Right atrium auricular region (tissue), 2 donors: ENCODE measurements around the gene SNX18. TPM values are rescaled to one million over a fixed set of nuclear protein-coding genes. Genes with fewer than 3 reads are reported as not detected.

Experiments
- DNase-seq: peaks from one replicate; pipeline ENCODE4 v3.0.0-alpha.2; 2019; ENCODE audit warnings: low spot score
- H3K27ac ChIP-seq, 2 donors: fragments of 200-600 bp; sonication (generic); 1 replicate in 1 of 2; 2 replicates in 1 of 2; pipeline ENCODE4 v1.5.1; 2016 to 2019
- H3K27me3 ChIP-seq, 2 donors: fragments of 200-600 bp; sonication (generic); one replicate each; pipeline versions ENCODE4 v1.5.1 to v1.6.0; 2017 to 2019
- H3K36me3 ChIP-seq: fragments of 200-600 bp; sonication (generic); one replicate; pipeline ENCODE4 v1.5.1; 2016
- H3K4me1 ChIP-seq, 2 donors: fragments of 200-600 bp; sonication (generic); one replicate each; pipeline versions ENCODE4 v1.5.1 to v1.6.0; 2017 to 2019
- H3K4me3 ChIP-seq, 2 donors: fragments of 200-600 bp; sonication (generic); 1 replicate in 1 of 2; 2 replicates in 1 of 2; pipeline ENCODE4 v1.5.1; 2017 to 2019; ENCODE audit warnings: mild to moderate bottlenecking in 1 of 2, moderate library complexity in 1 of 2
- H3K9me3 ChIP-seq, 2 donors: fragments of 200-600 bp; sonication (generic); one replicate each; pipeline ENCODE4 v1.5.1; 2019
- CTCF ChIP-seq, 2 donors: fragments of 200-600 bp; sonication (generic); IDR thresholded peaks; one replicate each; pipeline ENCODE4 v1.5.1; 2019; ENCODE audit warnings: antibody characterized with exemption in 2 of 2
- total RNA-seq, 2 donors: library from RNA; depleted of rRNA; stranded (reverse); fragments of >200 nt; gene quantifications; one replicate each; pipeline ENCODE4 v1.1.0, GENCODE V29; 2016

SNX18 gene
- total RNA-seq, 2 donors from 2014 or later = 15.8 to 22.2 TPM

GRCh38 chr5:54556141-54556540, 38.6 kb downstream of the SNX18 start:
- H3K4me3 ChIP-seq = no peak overlapping the region
- H3K36me3 ChIP-seq = no peaks in the 10 kb centered on the region
- DNase-seq = no peak
- no peaks in the 10 kb centered on the region for H3K4me1 ChIP-seq
- TF ChIP-seq CTCF (IDR thresholded peaks at IDR 0.05) = no peak
- H3K27me3 ChIP-seq = no peaks in the 10 kb centered on the region
- H3K9me3 ChIP-seq = no peaks in the 10 kb centered on the region
- no peak overlapping the region for H3K27ac ChIP-seq

DNA sequence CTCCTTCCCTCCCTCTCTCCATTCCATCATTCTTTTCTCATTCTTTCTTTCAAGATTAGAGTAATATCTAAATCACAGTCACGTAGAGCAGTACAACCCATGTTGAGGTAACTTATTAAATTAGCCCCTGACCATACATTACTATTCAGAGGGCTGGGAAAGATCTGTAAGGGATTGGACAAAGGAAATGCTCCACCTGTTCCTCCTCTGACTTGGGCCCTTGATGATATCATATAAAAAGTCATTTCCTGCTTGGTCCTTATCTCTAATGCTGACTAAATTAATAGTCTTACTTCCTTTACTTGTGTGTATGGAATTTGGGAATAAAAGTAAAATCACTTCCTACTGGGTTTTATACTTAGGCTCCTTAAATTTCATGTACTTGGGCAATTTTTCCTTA, 40.8 kb downstream of the SNX18 start:
- no peak for DNase-seq
- no peaks in the 10 kb centered on the region for H3K9me3 ChIP-seq
- H3K4me1 ChIP-seq = no peaks in the 10 kb centered on the region
- H3K27me3 ChIP-seq = no peaks in the 10 kb centered on the region
- no peaks in the 10 kb centered on the region for H3K36me3 ChIP-seq
- no peak overlapping the region for H3K27ac ChIP-seq
- no peak overlapping the region for H3K4me3 ChIP-seq
- no peak for TF ChIP-seq CTCF (IDR thresholded peaks at IDR 0.05)

DNA sequence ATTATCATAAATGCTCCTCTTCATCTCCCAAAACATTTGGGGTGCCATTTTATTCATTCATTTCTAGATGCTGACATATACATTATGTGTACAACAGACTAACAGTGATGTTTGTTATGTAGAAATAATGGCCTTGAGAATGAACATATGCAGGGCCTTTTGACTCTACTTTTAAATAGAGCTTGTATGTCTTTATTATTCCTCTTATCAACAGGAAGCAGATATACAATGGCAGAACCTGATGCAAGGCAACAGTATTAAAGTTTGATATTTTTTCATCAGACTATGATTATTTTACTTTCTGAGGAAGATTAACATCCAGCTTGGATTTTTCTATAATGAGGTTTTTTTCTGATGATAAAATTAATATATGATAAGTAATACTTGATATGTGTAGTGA, 44.1 kb downstream of the SNX18 start:
- H3K9me3 ChIP-seq = no peaks in the 10 kb centered on the region
- no peak overlapping the region for H3K4me3 ChIP-seq
- H3K4me1 ChIP-seq = no peaks in the 10 kb centered on the region
- no peak for DNase-seq
- H3K36me3 ChIP-seq = no peaks in the 10 kb centered on the region
- H3K27ac ChIP-seq = no peak overlapping the region
- H3K27me3 ChIP-seq = no peaks in the 10 kb centered on the region
- no peak for TF ChIP-seq CTCF (IDR thresholded peaks at IDR 0.05)

- no peak for TF ChIP-seq CTCF (IDR thresholded peaks at IDR 0.05)
- Histone ChIP-seq H3K4me3 (no peak overlapping the region), H3K27ac (no peak overlapping the region), H3K9me3 (no peaks in the 10 kb centered on the region), H3K36me3 (no peaks in the 10 kb centered on the region), H3K27me3 (no peaks in the 10 kb centered on the region), H3K4me1 (no peaks in the 10 kb centered on the region)
- DNase-seq = no peak
These were observed 45.7 kb downstream of the SNX18 start for GRCh38 chr5:54563083-54563761.

DNA sequence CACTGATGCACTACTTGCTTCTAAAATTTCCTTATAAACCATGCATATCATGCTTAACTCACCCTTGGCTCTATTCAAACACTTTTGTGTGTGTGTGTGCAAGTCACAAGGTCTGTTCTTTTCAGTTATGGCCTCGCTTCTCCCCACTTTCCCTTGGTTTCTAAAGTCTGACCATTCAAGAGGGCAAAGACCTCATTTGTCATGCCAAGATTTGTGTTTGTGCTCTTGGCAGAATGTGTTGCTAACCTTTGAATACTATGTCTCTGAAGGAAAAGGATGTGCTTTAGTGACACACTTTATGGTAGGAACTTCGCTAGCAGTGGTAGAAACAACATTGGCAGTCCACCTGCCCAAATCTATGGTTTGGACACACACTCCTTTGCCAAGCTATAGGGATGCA, 50.4 kb downstream of the SNX18 start:
- TF ChIP-seq CTCF (IDR thresholded peaks at IDR 0.05) = no peak
- Histone ChIP-seq H3K4me3 (no peak overlapping the region), H3K36me3 (no peaks in the 10 kb centered on the region), H3K4me1 (peaks cover 0 to 12% of the 10 kb centered on the region in 2 donors), H3K9me3 (no peaks in the 10 kb centered on the region), H3K27me3 (no peaks in the 10 kb centered on the region), H3K27ac (no peak overlapping the region)
- DNase-seq = no peak

- H3K4me3 ChIP-seq = no peak overlapping the region
- no peak for DNase-seq
These were observed 53.4 kb downstream of the SNX18 start for GRCh38 chr5:54570916-54571315.

More at GRCh38 chr5:54570916-54571315, 53.4 kb downstream of the SNX18 start:
- peaks cover 0 to 12% of the 10 kb centered on the region in 2 donors for H3K4me1 ChIP-seq
- no peak for TF ChIP-seq CTCF (IDR thresholded peaks at IDR 0.05)
- no peaks in the 10 kb centered on the region for H3K27me3 ChIP-seq
- H3K36me3 ChIP-seq = no peaks in the 10 kb centered on the region
- no peaks in the 10 kb centered on the region for H3K9me3 ChIP-seq
- H3K27ac ChIP-seq = no peak overlapping the region
